Glutamatergic neuron (in vitro differentiated cells): ENCODE results near the gene GPBP1. TPM values are rescaled to one million over a fixed set of nuclear protein-coding genes. Genes with fewer than 3 reads are reported as not detected.
"Not testable (repeated sequence)": the region's sequence is repeated elsewhere in the genome, so short reads cannot be mapped to it uniquely, and the experiment has no call there.

Experiments used
- DNase-seq: peaks from one replicate; pipeline ENCODE4 v3.0.0; 2022
- H3K27ac Mint-ChIP-seq: one replicate; pipeline ENCODE4 v1.8.0; 2020; ENCODE audit warnings: mild to moderate bottlenecking, mixed read lengths, inconsistent platforms; ENCODE audit not compliant: unreplicated experiment
- H3K27me3 Mint-ChIP-seq: one replicate; pipeline ENCODE4 v1.8.0; 2020; ENCODE audit warnings: mild to moderate bottlenecking, moderate library complexity, mixed read lengths, inconsistent platforms; ENCODE audit not compliant: unreplicated experiment
- H3K36me3 Mint-ChIP-seq: one replicate; pipeline ENCODE4 v1.8.0; 2020; ENCODE audit warnings: mild to moderate bottlenecking, mixed read lengths, inconsistent platforms; ENCODE audit not compliant: unreplicated experiment
- H3K4me1 Mint-ChIP-seq: one replicate; pipeline ENCODE4 v1.8.0; 2020; ENCODE audit warnings: mild to moderate bottlenecking, low read depth, mixed read lengths, inconsistent platforms; ENCODE audit not compliant: unreplicated experiment
- H3K4me3 Mint-ChIP-seq: one replicate; pipeline ENCODE4 v1.8.0; 2020; ENCODE audit warnings: mild to moderate bottlenecking, mixed read lengths, inconsistent platforms; ENCODE audit not compliant: unreplicated experiment
- H3K9me3 Mint-ChIP-seq: one replicate; pipeline ENCODE4 v1.8.0; 2020; ENCODE audit warnings: mild to moderate bottlenecking, moderate library complexity, mixed read lengths, inconsistent platforms; ENCODE audit not compliant: unreplicated experiment
- total RNA-seq: library from RNA; stranded (reverse); fragmentation: NEBNext Ultra II Directional; extraction: Animal tissue kit (Norgen Biotek cat#: 25700); gene quantifications from one replicate; pipeline ENCODE4 v1.2.1, GENCODE V29; 2021; ENCODE audit not compliant: unreplicated experiment
- TF ChIP-seq, protein P1 (sequence below): fragments of 200-600 bp; sonication (generic); IDR thresholded peaks from one replicate; pipeline ENCODE4 v1.5.0; 2021; ENCODE audit not compliant: partially characterized antibody, unreplicated experiment

The GPBP1 gene
- total RNA-seq, 1 donor from 2014 or later = 81.3 TPM

DNA sequence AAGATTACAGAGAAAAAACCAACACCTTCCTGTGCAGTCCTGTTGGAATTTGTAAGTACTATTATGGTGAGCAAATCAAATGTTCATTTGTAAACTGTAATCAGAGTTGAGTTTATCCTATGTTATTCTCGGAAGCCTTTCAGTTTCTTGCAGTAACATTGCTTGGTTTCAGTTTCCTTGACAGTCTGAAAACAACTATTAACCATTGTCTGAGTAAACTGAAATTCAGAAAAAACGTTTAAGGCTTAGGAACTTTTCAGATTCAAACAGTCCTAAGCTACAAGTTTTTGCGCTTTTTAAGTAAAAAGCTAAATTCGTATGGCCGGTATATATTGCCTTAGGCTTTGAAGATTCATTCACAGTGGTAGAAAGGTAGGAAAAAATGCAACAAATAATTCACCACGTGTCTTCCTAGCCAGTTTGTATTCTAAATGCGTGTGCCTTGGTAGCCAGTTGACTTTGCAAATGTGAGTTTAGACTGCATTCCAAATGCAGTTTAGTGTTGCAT, 2.5 kb downstream of the GPBP1 start:
- H3K4me1 Mint-ChIP-seq = peaks cover 23% of the 10 kb centered on the region
- peak overlapping the region; percentile 97 for H3K4me3 Mint-ChIP-seq
- DNase-seq = no peak
- no peak overlapping the region for H3K27ac Mint-ChIP-seq
- H3K27me3 Mint-ChIP-seq = peaks cover 8% of the 10 kb centered on the region
- TF ChIP-seq, protein P1, sequence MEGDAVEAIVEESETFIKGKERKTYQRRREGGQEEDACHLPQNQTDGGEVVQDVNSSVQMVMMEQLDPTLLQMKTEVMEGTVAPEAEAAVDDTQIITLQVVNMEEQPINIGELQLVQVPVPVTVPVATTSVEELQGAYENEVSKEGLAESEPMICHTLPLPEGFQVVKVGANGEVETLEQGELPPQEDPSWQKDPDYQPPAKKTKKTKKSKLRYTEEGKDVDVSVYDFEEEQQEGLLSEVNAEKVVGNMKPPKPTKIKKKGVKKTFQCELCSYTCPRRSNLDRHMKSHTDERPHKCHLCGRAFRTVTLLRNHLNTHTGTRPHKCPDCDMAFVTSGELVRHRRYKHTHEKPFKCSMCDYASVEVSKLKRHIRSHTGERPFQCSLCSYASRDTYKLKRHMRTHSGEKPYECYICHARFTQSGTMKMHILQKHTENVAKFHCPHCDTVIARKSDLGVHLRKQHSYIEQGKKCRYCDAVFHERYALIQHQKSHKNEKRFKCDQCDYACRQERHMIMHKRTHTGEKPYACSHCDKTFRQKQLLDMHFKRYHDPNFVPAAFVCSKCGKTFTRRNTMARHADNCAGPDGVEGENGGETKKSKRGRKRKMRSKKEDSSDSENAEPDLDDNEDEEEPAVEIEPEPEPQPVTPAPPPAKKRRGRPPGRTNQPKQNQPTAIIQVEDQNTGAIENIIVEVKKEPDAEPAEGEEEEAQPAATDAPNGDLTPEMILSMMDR = no peak
- peaks cover 5% of the 10 kb centered on the region for H3K9me3 Mint-ChIP-seq
- no peaks in the 10 kb centered on the region for H3K36me3 Mint-ChIP-seq

DNA sequence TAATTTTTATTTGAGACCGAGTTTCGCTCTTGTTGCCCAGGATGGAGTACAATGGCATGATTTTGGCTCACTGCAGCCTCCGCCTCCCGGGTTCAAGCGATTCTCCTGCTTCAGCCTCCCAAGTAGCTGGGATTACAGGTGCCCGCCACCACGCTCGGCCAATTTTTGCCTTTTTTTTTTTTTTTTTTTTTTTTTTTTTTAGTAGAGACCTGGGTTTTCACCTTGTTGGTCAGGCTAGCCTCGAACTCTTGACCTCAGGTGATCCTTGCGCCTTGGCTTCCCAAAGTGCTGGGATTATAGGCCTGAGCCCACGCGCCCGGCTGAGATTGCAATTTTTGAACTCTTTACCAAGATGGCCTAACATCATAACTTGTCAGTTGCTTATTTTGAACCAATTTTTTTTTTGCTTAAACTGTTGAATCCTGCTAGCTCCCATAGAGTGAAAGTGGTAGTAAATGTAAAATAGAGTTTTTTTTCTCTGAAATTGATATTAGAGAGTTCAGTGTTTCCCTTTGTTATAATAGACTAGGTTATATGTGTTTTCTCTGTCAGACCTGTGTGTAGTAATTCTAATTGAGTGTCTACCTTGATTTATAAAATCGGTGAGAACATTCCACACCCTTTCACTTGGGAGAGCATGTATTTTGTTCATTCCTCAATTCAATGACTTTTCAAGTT, 3.8 kb downstream of the GPBP1 start:
- peaks cover 5% of the 10 kb centered on the region for H3K9me3 Mint-ChIP-seq
- no peak overlapping the region for H3K27ac Mint-ChIP-seq
- H3K4me1 Mint-ChIP-seq = peaks cover 23% of the 10 kb centered on the region
- H3K4me3 Mint-ChIP-seq = peak overlapping the region; percentile 68
- no peaks in the 10 kb centered on the region for H3K36me3 Mint-ChIP-seq
- DNase-seq = no peak
- TF ChIP-seq, protein P1 = no peak
- peaks cover 8% of the 10 kb centered on the region for H3K27me3 Mint-ChIP-seq

DNA sequence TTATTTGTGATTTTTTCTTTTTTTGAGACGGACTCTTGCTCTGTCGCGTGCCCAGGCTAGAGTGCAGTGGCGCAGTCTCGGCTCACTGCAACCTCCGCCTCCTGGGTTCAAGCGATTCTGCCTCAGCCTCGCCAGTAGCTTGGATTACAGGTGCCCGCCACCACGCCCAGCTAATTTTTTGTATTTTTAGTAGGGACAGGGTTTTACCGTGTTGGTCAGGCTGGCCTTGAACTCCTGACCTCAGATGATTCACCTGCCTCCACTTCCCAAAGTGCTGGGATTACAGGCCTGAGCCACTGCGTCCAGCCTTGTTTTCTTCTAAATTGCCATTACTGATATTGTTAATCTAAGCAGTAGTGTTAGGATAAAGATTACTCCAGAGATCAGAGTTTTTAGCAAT, 4.4 kb downstream of the GPBP1 start:
- not testable (repeated sequence) for H3K27me3 Mint-ChIP-seq, DNase-seq, H3K9me3 Mint-ChIP-seq, H3K27ac Mint-ChIP-seq, H3K36me3 Mint-ChIP-seq
- H3K4me3 Mint-ChIP-seq = peak overlapping the region; percentile 67
- peaks cover 23% of the 10 kb centered on the region for H3K4me1 Mint-ChIP-seq

DNA sequence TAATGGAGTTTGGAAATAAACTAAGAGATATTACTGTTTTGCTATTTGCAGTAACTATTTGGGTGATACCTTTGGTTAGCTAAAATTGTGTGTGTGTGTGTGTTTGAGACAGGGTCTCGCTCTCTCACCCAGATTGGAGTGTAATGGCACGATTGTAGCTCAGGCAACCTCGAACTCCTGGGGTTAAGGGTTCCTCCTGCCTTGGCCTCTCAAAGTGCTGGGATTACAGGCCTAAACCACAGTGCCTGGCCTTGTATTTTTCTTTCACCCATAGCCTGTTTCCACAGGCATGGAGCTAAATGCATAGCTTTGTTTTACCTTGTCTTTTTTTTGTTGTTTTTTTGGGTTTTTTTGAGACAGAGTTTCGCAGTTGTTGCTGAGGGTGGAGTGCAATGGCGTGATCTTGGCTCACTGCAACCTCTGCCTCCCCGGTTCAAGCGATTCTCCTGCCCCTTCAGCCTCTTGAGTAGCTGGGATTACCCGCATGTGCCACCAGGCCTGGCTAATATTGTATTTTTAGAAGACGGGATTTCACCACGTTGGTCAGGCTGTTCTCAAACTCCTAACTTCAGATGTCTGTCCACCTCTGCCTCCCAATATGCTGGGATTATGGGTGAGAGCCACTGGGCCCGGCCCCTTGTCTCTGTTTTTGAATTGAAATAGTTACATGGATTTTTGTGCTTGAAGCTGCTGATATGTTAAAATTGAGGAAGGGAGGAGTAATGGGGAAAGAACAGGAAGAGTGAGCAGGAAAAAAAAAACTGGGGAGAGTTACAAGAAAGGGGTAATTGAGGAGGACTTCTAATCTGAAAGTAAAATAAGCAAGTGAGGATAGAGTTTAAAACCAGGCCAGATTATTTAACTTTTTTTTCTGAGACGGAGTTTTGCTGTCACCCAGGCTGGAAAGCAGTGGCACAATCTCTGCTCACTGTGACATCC, 5.7 kb downstream of the GPBP1 start:
- Mint-ChIP-seq H3K9me3 (no peaks in the 10 kb centered on the region), H3K27me3 (peaks cover under 1% of the 10 kb centered on the region), H3K36me3 (no peaks in the 10 kb centered on the region), H3K4me1 (peaks cover 23% of the 10 kb centered on the region), H3K27ac (no peak overlapping the region), H3K4me3 (peak overlapping the region; percentile 67)
- no peak for DNase-seq
- TF ChIP-seq, protein P1 = no peak

DNA sequence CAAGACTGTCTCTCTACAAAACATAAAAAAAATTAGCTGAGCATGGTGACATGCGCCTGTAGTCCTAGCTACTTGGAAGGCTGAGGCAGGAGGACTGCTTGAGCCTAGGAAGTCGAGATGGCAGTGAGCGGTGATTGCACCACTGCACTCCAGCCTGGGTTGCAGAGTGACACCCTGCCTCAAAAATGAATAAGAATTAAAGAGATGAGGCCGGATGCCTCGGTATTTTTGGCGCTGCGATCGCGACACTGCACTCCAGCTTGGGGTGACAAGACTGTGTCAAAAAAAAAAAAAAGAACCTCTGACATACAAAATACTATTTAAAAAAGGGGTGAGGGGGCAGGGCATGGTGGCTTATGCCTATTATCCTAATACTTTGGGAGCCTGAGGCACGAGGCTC, 7.3 kb downstream of the GPBP1 start:
- TF ChIP-seq, protein P1 = no peak
- H3K9me3 Mint-ChIP-seq = no peaks in the 10 kb centered on the region
- H3K27ac Mint-ChIP-seq = no peak overlapping the region
- H3K27me3 Mint-ChIP-seq = no peaks in the 10 kb centered on the region
- no peak for DNase-seq
- H3K4me1 Mint-ChIP-seq = peaks cover 18% of the 10 kb centered on the region
- H3K36me3 Mint-ChIP-seq = no peaks in the 10 kb centered on the region
- H3K4me3 Mint-ChIP-seq = no peak overlapping the region
